PC-3 (cell line): ENCODE results near the gene PCDHGB5. TPM values are rescaled to one million over a fixed set of nuclear protein-coding genes. Genes with fewer than 3 reads are reported as not detected.

ENCODE experiments used
- ATAC-seq: fragments of 200-7000 bp; cut with Tn5 transposase; 2 replicates; pipeline ENCODE4 v1.9.1; 2020; ENCODE audit warnings: mild to moderate bottlenecking, moderate library complexity
- BruUV-seq: library from RNA; stranded (reverse); fragments of 400-500 nt; replicated peaks from 2 replicates; lab custom pipeline; 2021; lab: Mats Ljungman, UMichigan
- CTCF ChIA-PET: fragments of 300-600 bp; sonication (Branson Sonifier 250); formaldehyde crosslinking; loops from one replicate; lab custom pipeline; 2022; ENCODE audit warnings: antibody characterized with exemption; lab: Charles Lee
- POLR2A ChIA-PET: fragments of 300-600 bp; sonication (Branson Sonifier 250); formaldehyde crosslinking; loops from one replicate; lab custom pipeline; 2022; ENCODE audit warnings: antibody characterized with exemption; ENCODE audit not compliant: unreplicated experiment; lab: Charles Lee
- DNase-seq: peaks from one replicate; pipeline ENCODE4 v3.0.0-alpha.2; 2015
- H2AFZ ChIP-seq: fragments of 300-600 bp; sonication (generic); 2 replicates; pipeline ENCODE4 v1.6.0; 2016; ENCODE audit warnings: antibody characterized with exemption, low read length
- H3F3A ChIP-seq: fragments of 300-600 bp; sonication (generic); one replicate; pipeline ENCODE4 v1.6.0; 2017; ENCODE audit warnings: antibody characterized with exemption, low read length, control low read depth, mild to moderate bottlenecking; ENCODE audit not compliant: unreplicated experiment
- H3K27ac ChIP-seq: fragments of 300-600 bp; sonication (generic); 2 replicates; pipeline ENCODE4 v1.5.1; 2016; ENCODE audit warnings: mild to moderate bottlenecking, low read length
- H3K27me3 ChIP-seq: fragments of 300-600 bp; sonication (generic); 2 replicates; pipeline ENCODE4 v1.6.1; 2016; ENCODE audit warnings: low read length, mixed read lengths
- H3K36me3 ChIP-seq: fragments of 300-600 bp; sonication (generic); 2 replicates; pipeline ENCODE4 v1.6.1; 2016; ENCODE audit warnings: low read depth, mixed run types, low read length, mixed read lengths
- H3K4me1 ChIP-seq: fragments of 300-600 bp; sonication (generic); 2 replicates; pipeline ENCODE4 v1.5.1; 2016; ENCODE audit warnings: low read length; ENCODE audit not compliant: insufficient read depth
- H3K4me2 ChIP-seq: fragments of 300-600 bp; sonication (generic); 2 replicates; pipeline ENCODE4 v1.6.0; 2016; ENCODE audit warnings: low read length
- H3K4me3 ChIP-seq: fragments of 300-600 bp; sonication (generic); 2 replicates; pipeline ENCODE4 v1.5.1; 2016; ENCODE audit warnings: mild to moderate bottlenecking, low read length, mixed read lengths
- H3K79me2 ChIP-seq: fragments of 300-600 bp; sonication (generic); 2 replicates; pipeline ENCODE4 v1.6.1; 2017; ENCODE audit warnings: low read length, mixed read lengths
- H3K9ac ChIP-seq: fragments of 300-600 bp; sonication (generic); 2 replicates; pipeline ENCODE4 v1.6.0; 2016; ENCODE audit warnings: mild to moderate bottlenecking, low read length
- H3K9me2 ChIP-seq: fragments of 300-600 bp; sonication (generic); replicated peaks from 2 replicates; pipeline ENCODE4 v1.6.1; 2016; ENCODE audit warnings: mixed run types, low read length, mixed read lengths
- H3K9me3 ChIP-seq: fragments of 300-600 bp; sonication (generic); 2 replicates; pipeline ENCODE4 v1.6.1; 2016; ENCODE audit warnings: low read length, mixed read lengths
- H4K20me1 ChIP-seq: fragments of 300-600 bp; sonication (generic); 2 replicates; pipeline ENCODE4 v1.6.1; 2016; ENCODE audit warnings: low read length, mixed read lengths
- CTCF ChIP-seq: fragments of 300-600 bp; sonication (generic); conservative IDR thresholded peaks from 2 replicates; pipeline ENCODE4 v1.5.1; 2017; ENCODE audit warnings: antibody characterized with exemption, low read depth, mild to moderate bottlenecking, low read length
- EZH2 ChIP-seq: fragments of 300-600 bp; sonication (generic); IDR thresholded peaks from one replicate; pipeline ENCODE4 v1.6.1; 2017; ENCODE audit warnings: antibody characterized with exemption, mild to moderate bottlenecking, low read length; ENCODE audit not compliant: unreplicated experiment
- EZH2phosphoT487 ChIP-seq: fragments of 300-600 bp; sonication (generic); IDR thresholded peaks from 2 replicates; pipeline ENCODE4 v1.6.1; 2018; ENCODE audit warnings: mild to moderate bottlenecking, antibody characterized with exemption, low read length, borderline replicate concordance
- intact Hi-C: fragments of 100-400 bp; cut with micrococcal nuclease; formaldehyde crosslinking; loops from 2 replicates; pipeline ENCODE4 v1.9.0; 2023
- total RNA-seq: library from RNA; depleted of rRNA; stranded (reverse); fragments of >200 nt; gene quantifications from 2 replicates; pipeline ENCODE4 v1.2.3, GENCODE V29; 2014; rRNA removed

PCDHGB5 gene
- total RNA-seq, 1 experiment from 2014 or later, result 9.0 TPM

GRCh38 chr5:141440341-141440740 lies 42.6 kb downstream of the PCDHGB5 start:
- ATAC-seq (no peak), DNase-seq (no peak)
- no peak overlapping the region for H3K9ac ChIP-seq
- no peaks in the 10 kb centered on the region; the same call in 1 of the 2 replicates for H3K36me3 ChIP-seq
- H3K9me2 ChIP-seq, result no peaks in the 10 kb centered on the region
- CTCF ChIA-PET, result no interaction called here
- H3F3A ChIP-seq, result no peaks in the 10 kb centered on the region
- H3K9me3 ChIP-seq, result 0 out of 2 replicates have a peak, but pooled peaks cover 4% of the 10 kb centered on the region
- no peak overlapping the region for H3K4me3 ChIP-seq
- H3K4me1 ChIP-seq, result no peaks in the 10 kb centered on the region
- no peak overlapping the region for H3K4me2 ChIP-seq
- no peaks in the 10 kb centered on the region for H3K79me2 ChIP-seq
- no TSS peak for BruUV-seq
- H3K27me3 ChIP-seq, result no peaks in the 10 kb centered on the region
- TF ChIP-seq CTCF (no peak), EZH2phosphoT487 (no peak), EZH2 (no peak)
- no peaks in the 10 kb centered on the region for H4K20me1 ChIP-seq
- no peak overlapping the region for H2AFZ ChIP-seq
- POLR2A ChIA-PET, result no interaction called here
- H3K27ac ChIP-seq, result no peak overlapping the region
- intact Hi-C loops, result no loop called here

DNA sequence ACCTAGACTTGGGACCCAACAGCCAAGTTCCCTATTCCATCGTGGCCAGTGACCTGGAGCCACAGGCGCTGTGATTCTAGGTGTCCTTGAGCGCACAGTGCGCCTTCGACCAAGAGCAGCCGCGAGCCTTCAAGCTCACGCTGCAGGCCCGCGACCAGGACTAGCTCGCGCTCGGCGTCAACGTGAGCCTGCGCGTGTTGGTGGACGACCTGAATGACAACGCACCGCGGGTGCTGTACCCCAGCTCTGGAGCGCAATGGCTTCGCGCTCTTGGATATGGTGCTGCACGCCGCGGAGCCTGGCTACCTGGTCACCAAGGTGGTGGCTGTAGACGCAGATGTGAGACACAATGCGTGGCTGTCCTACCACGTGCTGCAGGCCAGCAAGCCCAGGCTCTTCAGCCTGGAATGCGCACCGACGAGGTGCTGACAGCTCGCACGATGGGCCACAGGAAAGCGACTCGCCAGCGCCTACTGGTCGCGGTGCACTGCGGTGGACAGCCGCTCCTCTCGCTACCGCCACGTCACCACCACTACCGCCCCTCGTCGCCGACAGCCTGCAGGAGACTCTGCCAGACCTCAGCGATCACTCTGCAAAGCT lies 43.9 kb downstream of the PCDHGB5 start:
- no peak overlapping the region for H2AFZ ChIP-seq
- intact Hi-C loops, result no loop called here
- no peaks in the 10 kb centered on the region for H3K9me2 ChIP-seq
- no TSS peak for BruUV-seq
- H3K36me3 ChIP-seq, result no peaks in the 10 kb centered on the region; the same call in 1 of the 2 replicates
- POLR2A ChIA-PET, result no interaction called here
- no peak overlapping the region for H3K9ac ChIP-seq
- H3K4me2 ChIP-seq, result no peak overlapping the region
- DNase-seq (no peak), ATAC-seq (no peak)
- no peak overlapping the region for H3K4me3 ChIP-seq
- TF ChIP-seq EZH2 (no peak), CTCF (no peak), EZH2phosphoT487 (no peak)
- no peaks in the 10 kb centered on the region for H3K79me2 ChIP-seq
- CTCF ChIA-PET, result no interaction called here
- H3F3A ChIP-seq, result no peaks in the 10 kb centered on the region
- H3K4me1 ChIP-seq, result no peaks in the 10 kb centered on the region
- H3K9me3 ChIP-seq, result 0 out of 2 replicates have a peak, but pooled peaks cover 4% of the 10 kb centered on the region
- no peaks in the 10 kb centered on the region for H4K20me1 ChIP-seq
- H3K27me3 ChIP-seq, result no peaks in the 10 kb centered on the region
- no peak overlapping the region for H3K27ac ChIP-seq

Other genes starting within 250 kb of the PCDHGB5 start
- not detected in 2 replicates for gene PCDHB6, start 247.9 kb upstream of the PCDHGB5 start, total RNA-seq
- 0.22 TPM in 1 of 2 replicates, not detected in the other for gene PCDHB7, start 225.3 kb upstream of the PCDHGB5 start, total RNA-seq
- 0.22 and 0.40 TPM in 2 replicates for gene PCDHB8, start 220.2 kb upstream of the PCDHGB5 start, total RNA-seq
- 0.46 TPM in 1 of 2 replicates, not detected in the other for gene PCDHB16, start 215.6 kb upstream of the PCDHGB5 start, total RNA-seq
- gene PCDHB9, start 210.8 kb upstream of the PCDHGB5 start, total RNA-seq, result 0.23 and 0.73 TPM in 2 replicates
- gene PCDHB10, start 205.6 kb upstream of the PCDHGB5 start, total RNA-seq, result 0.33 and 0.35 TPM in 2 replicates
- 0.40 and 0.69 TPM in 2 replicates for gene PCDHB11, start 198.3 kb upstream of the PCDHGB5 start, total RNA-seq
- 0.15 and 0.63 TPM in 2 replicates for gene PCDHB12, start 189.2 kb upstream of the PCDHGB5 start, total RNA-seq
- gene PCDHB13, start 184.0 kb upstream of the PCDHGB5 start, total RNA-seq, result 0.40 and 0.52 TPM in 2 replicates
- 0.58 and 0.87 TPM in 2 replicates for gene PCDHB14, start 174.6 kb upstream of the PCDHGB5 start, total RNA-seq
- gene PCDHB15, start 152.6 kb upstream of the PCDHGB5 start, total RNA-seq, result not detected in 2 replicates
- 0.18 and 0.40 TPM in 2 replicates for gene SLC25A2, start 93.9 kb upstream of the PCDHGB5 start, total RNA-seq
- 27.6 and 32.3 TPM in 2 replicates for gene TAF7, start 77.2 kb upstream of the PCDHGB5 start, total RNA-seq
- gene PCDHGA1, start 67.4 kb upstream of the PCDHGB5 start, total RNA-seq, result 0.04 and 0.06 TPM in 2 replicates
- gene PCDHGA2, start 59.2 kb upstream of the PCDHGB5 start, total RNA-seq, result not detected in 2 replicates
- gene PCDHGA3, start 54.1 kb upstream of the PCDHGB5 start, total RNA-seq, result not detected in 2 replicates
- gene PCDHGB1, start 47.8 kb upstream of the PCDHGB5 start, total RNA-seq, result 0.04 TPM in 1 of 2 replicates, not detected in the other
- 0.04 TPM in 1 of 2 replicates, not detected in the other for gene PCDHGA4, start 42.9 kb upstream of the PCDHGB5 start, total RNA-seq
- 1.4 and 2.2 TPM in 2 replicates for gene PCDHGB2, start 38.0 kb upstream of the PCDHGB5 start, total RNA-seq
- 0.98 and 2.4 TPM in 2 replicates for gene PCDHGA5, start 33.8 kb upstream of the PCDHGB5 start, total RNA-seq
- 1.2 and 1.3 TPM in 2 replicates for gene PCDHGB3, start 27.7 kb upstream of the PCDHGB5 start, total RNA-seq
- gene PCDHGA6, start 24.1 kb upstream of the PCDHGB5 start, total RNA-seq, result 1.3 and 1.6 TPM in 2 replicates
- 0.51 and 0.75 TPM in 2 replicates for gene PCDHGA7, start 15.2 kb upstream of the PCDHGB5 start, total RNA-seq
- 0.73 and 1.3 TPM in 2 replicates for gene PCDHGB4, start 10.2 kb upstream of the PCDHGB5 start, total RNA-seq
- gene PCDHGA8, start 5.3 kb upstream of the PCDHGB5 start, total RNA-seq, result 0.23 and 0.51 TPM in 2 replicates
- 1.9 and 2.9 TPM in 2 replicates for gene PCDHGA9, start 4.8 kb downstream of the PCDHGB5 start, total RNA-seq
- gene PCDHGB6, start 10.1 kb downstream of the PCDHGB5 start, total RNA-seq, result 1.1 and 1.8 TPM in 2 replicates
- gene PCDHGA10, start 15.0 kb downstream of the PCDHGB5 start, total RNA-seq, result 0.23 and 0.84 TPM in 2 replicates
- 0.44 and 1.4 TPM in 2 replicates for gene PCDHGB7, start 19.7 kb downstream of the PCDHGB5 start, total RNA-seq
- gene PCDHGA11, start 23.1 kb downstream of the PCDHGB5 start, total RNA-seq, result 0.66 and 0.92 TPM in 2 replicates
- gene PCDHGA12, start 32.6 kb downstream of the PCDHGB5 start, total RNA-seq, result 0.11 and 0.52 TPM in 2 replicates
- gene PCDHGC3, start 78.0 kb downstream of the PCDHGB5 start, total RNA-seq, result 0.35 and 2.1 TPM in 2 replicates
- 0.58 and 1.5 TPM in 2 replicates for gene PCDHGC4, start 87.1 kb downstream of the PCDHGB5 start, total RNA-seq
- gene PCDHGC5, start 91.1 kb downstream of the PCDHGB5 start, total RNA-seq, result 0.40 and 0.46 TPM in 2 replicates
- gene DIAPH1, start 221.1 kb downstream of the PCDHGB5 start, total RNA-seq, result 51.9 and 106 TPM in 2 replicates
- gene HDAC3, start 238.9 kb downstream of the PCDHGB5 start, total RNA-seq, result 66.8 and 82.9 TPM in 2 replicates
- gene RELL2, start 239.1 kb downstream of the PCDHGB5 start, total RNA-seq, result 4.1 and 5.6 TPM in 2 replicates